SHP77 treated with DMSO at 0.1 percent for 48 hours (cell line): ENCODE results near the gene ATP13A5.

ENCODE experiments used
- DNase-seq: peaks from one replicate; lab custom pipeline; 2025; lab: John Stamatoyannopoulos, UW

The ATP13A5 gene

GRCh38 chr3:193269343-193270028 is 109.1 kb downstream of the ATP13A5 start:
- no peak for DNase-seq

GRCh38 chr3:193262707-193263106 is 115.8 kb downstream of the ATP13A5 start:
- DNase-seq: no peak

GRCh38 chr3:193261970-193262369 is 116.6 kb downstream of the ATP13A5 start:
- no peak for DNase-seq

GRCh38 chr3:193253986-193254660 is 124.4 kb downstream of the ATP13A5 start:
- no peak for DNase-seq

- no peak for DNase-seq
Measured at GRCh38 chr3:193250492-193250891, 128.1 kb downstream of the ATP13A5 start.

GRCh38 chr3:193248848-193249468 is 129.6 kb downstream of the ATP13A5 start:
- no peak for DNase-seq

GRCh38 chr3:193243571-193243970 is 135.0 kb downstream of the ATP13A5 start:
- DNase-seq: no peak

GRCh38 chr3:193241716-193242115 is 136.8 kb downstream of the ATP13A5 start:
- DNase-seq: no peak

GRCh38 chr3:193240850-193241706 is 137.5 kb downstream of the ATP13A5 start, which contains the start of gene PLAAT1:
TSS of gene PLAAT1 (plus strand) at chr3:193241222. CDS start at chr3:193255651, 14,429 bp downstream.
- DNase-seq: peak; percentile 4

- no peak for DNase-seq
Measured at GRCh38 chr3:193240436-193240849, 138.1 kb downstream of the ATP13A5 start.

- DNase-seq: no peak
Measured at GRCh38 chr3:193237030-193237429, 141.5 kb downstream of the ATP13A5 start.

- DNase-seq: no peak
Measured at GRCh38 chr3:193236599-193236998, 142.0 kb downstream of the ATP13A5 start.

GRCh38 chr3:193231201-193231600 is 147.4 kb downstream of the ATP13A5 start:
- no peak for DNase-seq

- DNase-seq: no peak
Measured at GRCh38 chr3:193230610-193231009, 147.9 kb downstream of the ATP13A5 start.

GRCh38 chr3:193229851-193230420 is 148.6 kb downstream of the ATP13A5 start:
- no peak for DNase-seq

GRCh38 chr3:193228206-193228605 is 150.3 kb downstream of the ATP13A5 start:
- DNase-seq: no peak

- no peak for DNase-seq
Measured at GRCh38 chr3:193225302-193226125, 153.0 kb downstream of the ATP13A5 start.
